ENCODE results near the gene GPR34.

DNA sequence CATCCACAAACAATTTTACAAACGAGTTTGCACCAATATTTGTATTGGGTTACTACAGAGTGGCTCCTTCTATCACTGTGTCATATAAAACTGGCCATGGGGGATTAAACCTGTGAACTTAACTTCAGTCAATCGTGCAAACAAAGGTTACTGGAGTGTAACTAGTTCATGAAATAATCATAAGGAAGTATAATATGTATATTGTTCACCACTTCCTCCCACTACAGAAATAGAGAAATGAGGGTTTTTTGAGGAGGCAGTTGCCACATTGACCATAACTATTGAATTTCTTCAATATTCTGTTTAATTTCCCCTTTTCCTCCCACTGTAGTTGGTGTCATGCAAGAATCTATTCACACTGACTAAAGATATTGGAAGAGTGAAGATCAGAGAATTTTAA is 35.1 kb downstream of the GPR34 start, which contains the start of gene GPR82:
- TF ChIP-seq, protein P1, sequence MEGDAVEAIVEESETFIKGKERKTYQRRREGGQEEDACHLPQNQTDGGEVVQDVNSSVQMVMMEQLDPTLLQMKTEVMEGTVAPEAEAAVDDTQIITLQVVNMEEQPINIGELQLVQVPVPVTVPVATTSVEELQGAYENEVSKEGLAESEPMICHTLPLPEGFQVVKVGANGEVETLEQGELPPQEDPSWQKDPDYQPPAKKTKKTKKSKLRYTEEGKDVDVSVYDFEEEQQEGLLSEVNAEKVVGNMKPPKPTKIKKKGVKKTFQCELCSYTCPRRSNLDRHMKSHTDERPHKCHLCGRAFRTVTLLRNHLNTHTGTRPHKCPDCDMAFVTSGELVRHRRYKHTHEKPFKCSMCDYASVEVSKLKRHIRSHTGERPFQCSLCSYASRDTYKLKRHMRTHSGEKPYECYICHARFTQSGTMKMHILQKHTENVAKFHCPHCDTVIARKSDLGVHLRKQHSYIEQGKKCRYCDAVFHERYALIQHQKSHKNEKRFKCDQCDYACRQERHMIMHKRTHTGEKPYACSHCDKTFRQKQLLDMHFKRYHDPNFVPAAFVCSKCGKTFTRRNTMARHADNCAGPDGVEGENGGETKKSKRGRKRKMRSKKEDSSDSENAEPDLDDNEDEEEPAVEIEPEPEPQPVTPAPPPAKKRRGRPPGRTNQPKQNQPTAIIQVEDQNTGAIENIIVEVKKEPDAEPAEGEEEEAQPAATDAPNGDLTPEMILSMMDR (IDR thresholded peaks at IDR 0.05; ENCODE audit: insufficient read depth, low read length, poor library complexity, severe bottlenecking) = no peak
- no peak for TF ChIP-seq EZH2phosphoT487 (conservative IDR thresholded peaks at IDR 0.05; ENCODE audit: low read length)

Measured in SU-DHL-6 (cell line).